ENCODE data around the gene TYROBP. TPM values are rescaled to one million over a fixed set of nuclear protein-coding genes. Genes with fewer than 3 reads are reported as not detected.

The TYROBP gene
- total and polyA plus RNA-seq, 4 donors: 17.0 to 1,276 (median 417) TPM

- Histone ChIP-seq H3K9ac (ENCODE audit: insufficient read depth in 1 of 2, low read length in 2 of 2) (peak within 1 kb of the TSS in 1 of 2 donors; percentile 92), H3K4me3 (peak within 1 kb of the TSS; percentile 53), H3K27ac (ENCODE audit: low read depth in 1 of 2, low read length in 1 of 2) (peak within 1 kb of the TSS; percentile 71 to 76), H3K4me1 (ENCODE audit: control insufficient read depth in 5 of 5, insufficient read depth in 5 of 5, low read length in 5 of 5) (peaks cover 5 to 29% (median 6%) of the 10 kb centered on the region in 5 donors), H3K9me3 (ENCODE audit: control insufficient read depth in 4 of 4, insufficient read depth in 3 of 4, low read length in 3 of 4) (no peaks in the 10 kb centered on the region), H3K36me3 (ENCODE audit: control insufficient read depth in 4 of 4, insufficient read depth in 4 of 4, low read length in 4 of 4) (peaks cover 0 to 19% (median 3%) of the 10 kb centered on the region in 4 donors), H3K27me3 (ENCODE audit: control insufficient read depth in 3 of 3, insufficient read depth in 3 of 3, low read length in 2 of 3) (no peaks in the 10 kb centered on the region)
- 2 to 5% methylated on average over 45 to 68 of the region's 68 CpGs for WGBS, 2 donors
- TF ChIP-seq CTCF (IDR thresholded peaks at IDR 0.05; ENCODE audit: control extremely low read depth, extremely low read depth): no peak
- ATAC-seq (ENCODE audit: insufficient read depth, low FRiP score): peak; percentile 25
- DNase-seq: peak; percentile 77 to 88 (median 79)
These were observed 28.0 kb upstream of the TYROBP start, which contains the start of gene LRFN3 for GRCh38 chr19:35935911-35936737. Gene LRFN3 (plus strand): TSS chr19:35936374. CDS start chr19:35939426, 3,052 bp downstream.

GRCh38 chr19:35932291-35932936 is 24.3 kb upstream of the TYROBP start:
- WGBS, 2 donors: 55 to 56% methylated on average over 7 of the region's 7 CpGs
- H3K4me1 ChIP-seq (ENCODE audit: control insufficient read depth in 5 of 5, insufficient read depth in 5 of 5, low read length in 5 of 5): peaks cover under 1 to 27% (median 11%) of the 10 kb centered on the region in 5 donors

GRCh38 chr19:35931874-35932202 is 23.7 kb upstream of the TYROBP start:
- no peak overlapping the region for H3K27ac ChIP-seq (ENCODE audit: low read depth in 1 of 2, low read length in 1 of 2)
- no peak overlapping the region for H3K9ac ChIP-seq (ENCODE audit: insufficient read depth in 1 of 2, low read length in 2 of 2)
- no peaks in the 10 kb centered on the region for H3K27me3 ChIP-seq (ENCODE audit: control insufficient read depth in 3 of 3, insufficient read depth in 3 of 3, low read length in 2 of 3)
- no peak for DNase-seq
- no peaks in the 10 kb centered on the region for H3K36me3 ChIP-seq (ENCODE audit: control insufficient read depth in 4 of 4, insufficient read depth in 4 of 4, low read length in 4 of 4)
- no peak for ATAC-seq (ENCODE audit: insufficient read depth, low FRiP score)
- WGBS, 2 donors: 5 to 8% methylated on average over 9 of the region's 9 CpGs
- no peak for TF ChIP-seq CTCF (IDR thresholded peaks at IDR 0.05; ENCODE audit: control extremely low read depth, extremely low read depth)
- H3K4me1 ChIP-seq (ENCODE audit: control insufficient read depth in 5 of 5, insufficient read depth in 5 of 5, low read length in 5 of 5): peaks cover 0 to 21% (median 11%) of the 10 kb centered on the region in 5 donors
- no peaks in the 10 kb centered on the region for H3K9me3 ChIP-seq (ENCODE audit: control insufficient read depth in 4 of 4, insufficient read depth in 3 of 4, low read length in 3 of 4)
- no peak overlapping the region for H3K4me3 ChIP-seq

More at GRCh38 chr19:35932291-35932936, 24.3 kb upstream of the TYROBP start:
- DNase-seq (no peak), ATAC-seq (ENCODE audit: insufficient read depth, low FRiP score) (no peak)
- Histone ChIP-seq H3K4me3 (no peak overlapping the region), H3K9me3 (ENCODE audit: control insufficient read depth in 4 of 4, insufficient read depth in 3 of 4, low read length in 3 of 4) (no peaks in the 10 kb centered on the region), H3K27ac (ENCODE audit: low read depth in 1 of 2, low read length in 1 of 2) (no peak overlapping the region), H3K9ac (ENCODE audit: insufficient read depth in 1 of 2, low read length in 2 of 2) (no peak overlapping the region), H3K36me3 (ENCODE audit: control insufficient read depth in 4 of 4, insufficient read depth in 4 of 4, low read length in 4 of 4) (no peaks in the 10 kb centered on the region), H3K27me3 (ENCODE audit: control insufficient read depth in 3 of 3, insufficient read depth in 3 of 3, low read length in 2 of 3) (no peaks in the 10 kb centered on the region)
- no peak for TF ChIP-seq CTCF (IDR thresholded peaks at IDR 0.05; ENCODE audit: control extremely low read depth, extremely low read depth)
